ENCODE measurements around the gene RIT2.

RIT2 gene

GRCh38 chr18:42914476-42914875 is 201.0 kb downstream of the RIT2 start:
- no peak for TF ChIP-seq FOXM1 (IDR thresholded peaks at IDR 0.05; ENCODE audit: borderline replicate concordance, low read depth)
- no peak for TF ChIP-seq TCF12 (IDR thresholded peaks at IDR 0.05; ENCODE audit: low read depth)
- no peak for TF ChIP-seq EGR1 (IDR thresholded peaks at IDR 0.05)
- TF ChIP-seq YY1 (IDR thresholded peaks at IDR 0.05; ENCODE audit: low read depth): no peak
- TF ChIP-seq REST (IDR thresholded peaks at IDR 0.05; ENCODE audit: low read depth): no peak
- no peak for TF ChIP-seq USF1 (IDR thresholded peaks at IDR 0.05)
- no peak for TF ChIP-seq TEAD4 (IDR thresholded peaks at IDR 0.05)
- no peak for TF ChIP-seq CREB1 (IDR thresholded peaks at IDR 0.05; ENCODE audit: low read depth)
- no peak for TF ChIP-seq MAX (IDR thresholded peaks at IDR 0.05)
- TF ChIP-seq TAF1 (IDR thresholded peaks at IDR 0.05; ENCODE audit: low read depth): no peak
- TF ChIP-seq EP300 (IDR thresholded peaks at IDR 0.05; ENCODE audit: borderline replicate concordance): no peak
- TF ChIP-seq RAD21 (IDR thresholded peaks at IDR 0.05; ENCODE audit: low read depth): no peak

- TF ChIP-seq YY1 (IDR thresholded peaks at IDR 0.05; ENCODE audit: low read depth) (no peak), FOXM1 (IDR thresholded peaks at IDR 0.05; ENCODE audit: borderline replicate concordance, low read depth) (no peak), CREB1 (IDR thresholded peaks at IDR 0.05; ENCODE audit: low read depth) (no peak), NFIC (IDR thresholded peaks at IDR 0.05) (no peak), TEAD4 (IDR thresholded peaks at IDR 0.05) (no peak), TCF12 (IDR thresholded peaks at IDR 0.05; ENCODE audit: low read depth) (no peak), CEBPB (IDR thresholded peaks at IDR 0.05) (no peak), RAD21 (IDR thresholded peaks at IDR 0.05; ENCODE audit: low read depth) (no peak), EGR1 (IDR thresholded peaks at IDR 0.05) (no peak)
These were observed 206.4 kb downstream of the RIT2 start for GRCh38 chr18:42909095-42909494.

- TF ChIP-seq ZBTB7A (IDR thresholded peaks at IDR 0.05; ENCODE audit: low read depth) (no peak), EP300 (IDR thresholded peaks at IDR 0.05; ENCODE audit: borderline replicate concordance) (no peak), NFIC (IDR thresholded peaks at IDR 0.05) (no peak), USF1 (IDR thresholded peaks at IDR 0.05) (no peak), MAX (IDR thresholded peaks at IDR 0.05) (no peak), REST (IDR thresholded peaks at IDR 0.05; ENCODE audit: low read depth) (no peak), YY1 (IDR thresholded peaks at IDR 0.05; ENCODE audit: low read depth) (no peak), TEAD4 (IDR thresholded peaks at IDR 0.05) (no peak), EGR1 (IDR thresholded peaks at IDR 0.05) (no peak), TCF12 (IDR thresholded peaks at IDR 0.05; ENCODE audit: low read depth) (no peak), FOXM1 (IDR thresholded peaks at IDR 0.05; ENCODE audit: borderline replicate concordance, low read depth) (no peak), RAD21 (IDR thresholded peaks at IDR 0.05; ENCODE audit: low read depth) (no peak), CEBPB (IDR thresholded peaks at IDR 0.05) (no peak), CREB1 (IDR thresholded peaks at IDR 0.05; ENCODE audit: low read depth) (no peak), TAF1 (IDR thresholded peaks at IDR 0.05; ENCODE audit: low read depth) (no peak)
These were observed 208.7 kb downstream of the RIT2 start for GRCh38 chr18:42906761-42907160.

GRCh38 chr18:42901161-42901560 is 214.3 kb downstream of the RIT2 start:
- TF ChIP-seq USF1 (IDR thresholded peaks at IDR 0.05) (no peak), EGR1 (IDR thresholded peaks at IDR 0.05) (no peak), MAX (IDR thresholded peaks at IDR 0.05) (no peak), YY1 (IDR thresholded peaks at IDR 0.05; ENCODE audit: low read depth) (no peak), REST (IDR thresholded peaks at IDR 0.05; ENCODE audit: low read depth) (no peak), ZBTB7A (IDR thresholded peaks at IDR 0.05; ENCODE audit: low read depth) (no peak), EP300 (IDR thresholded peaks at IDR 0.05; ENCODE audit: borderline replicate concordance) (no peak), RAD21 (IDR thresholded peaks at IDR 0.05; ENCODE audit: low read depth) (no peak)
